ENCODE measurements around the gene NDUFB5.

GRCh38 chr3:179663093-179663492, 58.5 kb downstream of the NDUFB5 start:
- TF ChIP-seq CTCF (IDR thresholded peaks at IDR 0.05) (no peak), YY1 (IDR thresholded peaks at IDR 0.05; ENCODE audit: low read depth) (no peak), JUND (IDR thresholded peaks at IDR 0.05) (no peak), CHD2 (IDR thresholded peaks at IDR 0.05; ENCODE audit: low read length, partially characterized antibody) (no peak), MAX (IDR thresholded peaks at IDR 0.05; ENCODE audit: low read depth) (no peak), ELF1 (IDR thresholded peaks at IDR 0.05) (no peak), USF2 (IDR thresholded peaks at IDR 0.05; ENCODE audit: borderline replicate concordance, low read depth, low read length) (no peak), MEF2A (IDR thresholded peaks at IDR 0.05; ENCODE audit: borderline replicate concordance, low read depth) (no peak), EP300 (IDR thresholded peaks at IDR 0.05; ENCODE audit: borderline replicate concordance in 1 of 2, low read depth in 1 of 2, low read length in 1 of 2) (no peak), POLR2AphosphoS5 (IDR thresholded peaks at IDR 0.05; ENCODE audit: low read depth, low read length) (no peak), SMC3 (IDR thresholded peaks at IDR 0.05; ENCODE audit: low read depth, low read length) (no peak), RAD21 (IDR thresholded peaks at IDR 0.05; ENCODE audit: low read length) (no peak), TCF12 (IDR thresholded peaks at IDR 0.05) (no peak), EZH2phosphoT487 (IDR thresholded peaks at IDR 0.05; ENCODE audit: borderline replicate concordance, low read depth) (no peak)
